Right atrium auricular region (tissue), 2 donors: ENCODE measurements around the gene GRIK4. TPM values are rescaled to one million over a fixed set of nuclear protein-coding genes. Genes with fewer than 3 reads are reported as not detected.

Experiments
- DNase-seq: peaks from one replicate; pipeline ENCODE4 v3.0.0-alpha.2; 2019; ENCODE audit warnings: low spot score
- H3K27ac ChIP-seq, 2 donors: fragments of 200-600 bp; sonication (generic); 1 replicate in 1 of 2; 2 replicates in 1 of 2; pipeline ENCODE4 v1.5.1; 2016 to 2019
- H3K27me3 ChIP-seq, 2 donors: fragments of 200-600 bp; sonication (generic); one replicate each; pipeline versions ENCODE4 v1.5.1 to v1.6.0; 2017 to 2019
- H3K36me3 ChIP-seq: fragments of 200-600 bp; sonication (generic); one replicate; pipeline ENCODE4 v1.5.1; 2016
- H3K4me1 ChIP-seq, 2 donors: fragments of 200-600 bp; sonication (generic); one replicate each; pipeline versions ENCODE4 v1.5.1 to v1.6.0; 2017 to 2019
- H3K4me3 ChIP-seq, 2 donors: fragments of 200-600 bp; sonication (generic); 1 replicate in 1 of 2; 2 replicates in 1 of 2; pipeline ENCODE4 v1.5.1; 2017 to 2019; ENCODE audit warnings: mild to moderate bottlenecking in 1 of 2, moderate library complexity in 1 of 2
- H3K9me3 ChIP-seq, 2 donors: fragments of 200-600 bp; sonication (generic); one replicate each; pipeline ENCODE4 v1.5.1; 2019
- CTCF ChIP-seq, 2 donors: fragments of 200-600 bp; sonication (generic); IDR thresholded peaks; one replicate each; pipeline ENCODE4 v1.5.1; 2019; ENCODE audit warnings: antibody characterized with exemption in 2 of 2
- total RNA-seq, 2 donors: library from RNA; depleted of rRNA; stranded (reverse); fragments of >200 nt; gene quantifications; one replicate each; pipeline ENCODE4 v1.1.0, GENCODE V29; 2016

The GRIK4 gene, protein sequence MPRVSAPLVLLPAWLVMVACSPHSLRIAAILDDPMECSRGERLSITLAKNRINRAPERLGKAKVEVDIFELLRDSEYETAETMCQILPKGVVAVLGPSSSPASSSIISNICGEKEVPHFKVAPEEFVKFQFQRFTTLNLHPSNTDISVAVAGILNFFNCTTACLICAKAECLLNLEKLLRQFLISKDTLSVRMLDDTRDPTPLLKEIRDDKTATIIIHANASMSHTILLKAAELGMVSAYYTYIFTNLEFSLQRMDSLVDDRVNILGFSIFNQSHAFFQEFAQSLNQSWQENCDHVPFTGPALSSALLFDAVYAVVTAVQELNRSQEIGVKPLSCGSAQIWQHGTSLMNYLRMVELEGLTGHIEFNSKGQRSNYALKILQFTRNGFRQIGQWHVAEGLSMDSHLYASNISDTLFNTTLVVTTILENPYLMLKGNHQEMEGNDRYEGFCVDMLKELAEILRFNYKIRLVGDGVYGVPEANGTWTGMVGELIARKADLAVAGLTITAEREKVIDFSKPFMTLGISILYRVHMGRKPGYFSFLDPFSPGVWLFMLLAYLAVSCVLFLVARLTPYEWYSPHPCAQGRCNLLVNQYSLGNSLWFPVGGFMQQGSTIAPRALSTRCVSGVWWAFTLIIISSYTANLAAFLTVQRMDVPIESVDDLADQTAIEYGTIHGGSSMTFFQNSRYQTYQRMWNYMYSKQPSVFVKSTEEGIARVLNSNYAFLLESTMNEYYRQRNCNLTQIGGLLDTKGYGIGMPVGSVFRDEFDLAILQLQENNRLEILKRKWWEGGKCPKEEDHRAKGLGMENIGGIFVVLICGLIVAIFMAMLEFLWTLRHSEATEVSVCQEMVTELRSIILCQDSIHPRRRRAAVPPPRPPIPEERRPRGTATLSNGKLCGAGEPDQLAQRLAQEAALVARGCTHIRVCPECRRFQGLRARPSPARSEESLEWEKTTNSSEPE
- under 1 TPM; 0.04 to 0.30 TPM for total RNA-seq

DNA sequence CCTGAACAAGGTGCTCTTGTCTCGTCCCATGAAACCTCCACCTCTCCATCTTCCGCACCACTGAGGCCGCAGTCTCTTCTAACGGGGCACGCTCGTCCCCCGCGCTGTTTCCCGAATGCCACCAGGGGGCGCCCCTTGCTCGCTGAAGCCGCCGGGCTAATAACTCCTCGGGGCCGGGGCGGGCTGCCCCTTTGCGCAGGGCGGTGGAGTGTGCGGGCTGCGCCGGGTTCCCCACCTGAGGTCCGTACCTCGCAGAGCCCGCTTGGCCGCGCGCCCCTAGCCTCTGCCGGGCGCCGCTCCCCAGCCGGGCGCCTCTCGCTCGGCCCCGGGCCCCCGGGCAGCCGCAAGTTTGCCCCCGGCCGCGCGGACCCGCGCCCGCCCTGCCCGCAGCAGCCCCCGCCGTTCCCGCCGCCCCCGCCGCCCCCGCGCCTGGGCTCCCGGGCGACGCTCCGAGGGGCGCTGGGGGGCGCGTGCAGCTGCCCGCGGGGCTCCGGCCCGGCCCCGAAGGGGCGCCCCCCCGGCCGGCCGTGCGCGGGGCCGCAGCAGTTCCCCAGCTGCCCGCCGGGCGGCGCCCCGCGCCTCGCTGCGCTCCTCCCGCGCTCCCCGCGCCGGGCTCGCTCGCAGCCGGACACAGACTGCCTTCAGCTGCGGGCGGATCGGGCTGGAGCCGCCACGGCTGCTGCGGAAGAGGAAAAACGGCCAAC, at the start of gene GRIK4:
Gene GRIK4 (plus strand): TSS at position 633 of the 704 bp plus-strand sequence. CDS start 148,571 bp downstream, outside the sequence.
- no peak within 1 kb of the TSS for H3K27ac ChIP-seq
- DNase-seq, result peak; percentile 85
- TF ChIP-seq CTCF (IDR thresholded peaks at IDR 0.05), result peak; percentile 84 to 92

GRCh38 chr11:120462825-120463224, 48.7 kb upstream of the GRIK4 start:
- H3K36me3 ChIP-seq, result peaks cover 93% of the 10 kb centered on the region
- no peaks in the 10 kb centered on the region for H3K27me3 ChIP-seq
- no peak overlapping the region for H3K4me3 ChIP-seq
- no peaks in the 10 kb centered on the region for H3K4me1 ChIP-seq
- DNase-seq, result no peak
- TF ChIP-seq CTCF (IDR thresholded peaks at IDR 0.05), result no peak
- H3K27ac ChIP-seq, result no peak overlapping the region
- no peaks in the 10 kb centered on the region for H3K9me3 ChIP-seq

More for the DNA sequence above, at the start of gene GRIK4:
- peaks cover 0 to 7% of the 10 kb centered on the region in 2 donors for H3K4me1 ChIP-seq
- no peaks in the 10 kb centered on the region for H3K36me3 ChIP-seq
- H3K4me3 ChIP-seq, result peak within 1 kb of the TSS; percentile 39 to 51
- H3K9me3 ChIP-seq, result no peaks in the 10 kb centered on the region
- no peaks in the 10 kb centered on the region for H3K27me3 ChIP-seq

GRCh38 chr11:120465921-120466534, 45.5 kb upstream of the GRIK4 start:
- H3K4me3 ChIP-seq, result no peak overlapping the region
- peaks cover 100% of the 10 kb centered on the region for H3K36me3 ChIP-seq
- no peak for TF ChIP-seq CTCF (IDR thresholded peaks at IDR 0.05)
- H3K9me3 ChIP-seq, result no peaks in the 10 kb centered on the region
- H3K27ac ChIP-seq, result no peak overlapping the region
- H3K4me1 ChIP-seq, result peaks cover 0 to 9% of the 10 kb centered on the region in 2 donors
- DNase-seq, result no peak
- H3K27me3 ChIP-seq, result no peaks in the 10 kb centered on the region

- no peak overlapping the region for H3K4me3 ChIP-seq
- H3K36me3 ChIP-seq, result peaks cover 97% of the 10 kb centered on the region
- H3K27me3 ChIP-seq, result no peaks in the 10 kb centered on the region
- no peak for DNase-seq
- H3K9me3 ChIP-seq, result no peaks in the 10 kb centered on the region
- H3K4me1 ChIP-seq, result peaks cover 0 to 9% of the 10 kb centered on the region in 2 donors
- TF ChIP-seq CTCF (IDR thresholded peaks at IDR 0.05), result no peak
- no peak overlapping the region for H3K27ac ChIP-seq
Observed at GRCh38 chr11:120467627-120468026, 43.9 kb upstream of the GRIK4 start.

- H3K9me3 ChIP-seq, result no peaks in the 10 kb centered on the region
- peaks cover 0 to 9% of the 10 kb centered on the region in 2 donors for H3K4me1 ChIP-seq
- TF ChIP-seq CTCF (IDR thresholded peaks at IDR 0.05), result no peak
- no peaks in the 10 kb centered on the region for H3K27me3 ChIP-seq
- no peak overlapping the region for H3K27ac ChIP-seq
- no peak for DNase-seq
- H3K36me3 ChIP-seq, result peaks cover 79% of the 10 kb centered on the region
- H3K4me3 ChIP-seq, result no peak overlapping the region
Observed at GRCh38 chr11:120471131-120471530, 40.4 kb upstream of the GRIK4 start.
